Tibial artery (tissue), 4 donors: Measurements from ENCODE around the gene OR9A4.

Experiments
- DNase-seq, 2 donors: peaks; one replicate each; pipeline ENCODE4 v3.0.0-alpha.2; 2019
- H3K27ac ChIP-seq, 2 donors: fragments of 200-600 bp; sonication (generic) in 1 of 2; 1 replicate in 1 of 2; 2 replicates in 1 of 2; pipeline ENCODE4 v1.5.1; 2018 to 2019; ENCODE audit warnings: mild to moderate bottlenecking in 1 of 2
- H3K27me3 ChIP-seq, 2 donors: fragments of 200-600 bp; sonication (generic) in 1 of 2; one replicate each; pipeline versions ENCODE4 v1.5.1 to v1.6.0; 2016 to 2019
- H3K36me3 ChIP-seq, 3 donors: fragments of 200-600 bp; sonication (generic) in 2 of 3; one replicate each; pipeline ENCODE4 v1.5.1; 2016 to 2019; ENCODE audit warnings: mild to moderate bottlenecking in 2 of 3
- H3K4me1 ChIP-seq, 4 donors: fragments of 200-600 bp; sonication (generic) in 2 of 4; 1 replicate in 3 of 4; 2 replicates in 1 of 4; pipeline ENCODE4 v1.5.1; 2016 to 2019
- H3K4me3 ChIP-seq, 2 donors: fragments of 200-600 bp; sonication (generic) in 1 of 2; 1 replicate in 1 of 2; 2 replicates in 1 of 2; pipeline ENCODE4 v1.5.1; 2018 to 2019; ENCODE audit warnings: mild to moderate bottlenecking in 2 of 2
- H3K9me3 ChIP-seq, 3 donors: fragments of 200-600 bp; sonication (generic) in 1 of 3; one replicate each; pipeline ENCODE4 v1.5.1; 2016 to 2019
- CTCF ChIP-seq, 2 experiments: fragments of 200-600 bp in 1 of 2; fragments of 450-650 bp in 1 of 2; IDR thresholded peaks; one replicate each; pipeline ENCODE4 v1.5.1; 2017 to 2019; ENCODE audit warnings: antibody characterized with exemption in 2 of 2, mild to moderate bottlenecking in 1 of 2, moderate library complexity in 1 of 2
- intact Hi-C: fragments of 100-400 bp; cut with DNase I; formaldehyde crosslinking; loops from one replicate; pipeline ENCODE4 v1.15.0; 2023; ENCODE audit warnings: low total_unique reads

OR9A4 gene

GRCh38 chr7:141956084-141956483, 39.9 kb downstream of the OR9A4 start:
- intact Hi-C loops: no loop called here
- TF ChIP-seq CTCF (IDR thresholded peaks at IDR 0.05): no peak
- Histone ChIP-seq H3K27ac (no peak overlapping the region), H3K4me1 (no peaks in the 10 kb centered on the region), H3K4me3 (no peak overlapping the region), H3K9me3 (peaks cover 0 to under 1% (median 0%) of the 10 kb centered on the region in 3 donors), H3K27me3 (no peaks in the 10 kb centered on the region), H3K36me3 (no peaks in the 10 kb centered on the region)
- DNase-seq: no peak

- no peaks in the 10 kb centered on the region for H3K4me1 ChIP-seq
- DNase-seq: no peak
- intact Hi-C loops: no loop called here
- no peak for TF ChIP-seq CTCF (IDR thresholded peaks at IDR 0.05)
- H3K9me3 ChIP-seq: peaks cover 0 to 3% (median 0%) of the 10 kb centered on the region in 3 donors
- H3K36me3 ChIP-seq: no peaks in the 10 kb centered on the region
- no peaks in the 10 kb centered on the region for H3K27me3 ChIP-seq
- no peak overlapping the region for H3K4me3 ChIP-seq
- no peak overlapping the region for H3K27ac ChIP-seq
These were observed 44.7 kb downstream of the OR9A4 start for GRCh38 chr7:141960687-141961422.
